Measurements from ENCODE around the gene SLC66A2.

GRCh38 chr18:79962835-79963657 is 11.6 kb upstream of the SLC66A2 start:
- TF ChIP-seq EZH2 (IDR thresholded peaks at IDR 0.05; ENCODE audit: insufficient read depth, poor library complexity, severe bottlenecking), result no peak
- TF ChIP-seq EZH2phosphoT487 (IDR thresholded peaks at IDR 0.05; ENCODE audit: insufficient read depth, low read depth), result no peak

All from GM23248 (cell line).